Uterus (tissue), 4 donors: ENCODE data around the gene PDP2. TPM values are rescaled to one million over a fixed set of nuclear protein-coding genes. Genes with fewer than 3 reads are reported as not detected.
A peak's percentile ranks its signal among the peaks of the same experiment; 100 is the strongest.

ENCODE experiments used
- DNase-seq, 2 donors: peaks; one replicate each; pipeline ENCODE4 v3.0.0-alpha.2; 2019 to 2020
- H3K27ac ChIP-seq, 2 donors: fragments of 200-600 bp; sonication (generic); 1 replicate in 1 of 2; 2 replicates in 1 of 2; pipeline ENCODE4 v1.5.1; 2016 to 2018
- H3K27me3 ChIP-seq, 2 donors: fragments of 200-600 bp; sonication (generic); one replicate each; pipeline ENCODE4 v1.5.1; 2018 to 2019; ENCODE audit warnings: control low read depth in 1 of 2
- H3K36me3 ChIP-seq, 2 donors: fragments of 200-600 bp; sonication (generic); one replicate each; pipeline ENCODE4 v1.5.1; 2019; ENCODE audit warnings: control low read depth in 1 of 2
- H3K4me1 ChIP-seq, 2 donors: fragments of 200-600 bp; sonication (generic); one replicate each; pipeline ENCODE4 v1.5.1; 2018 to 2019; ENCODE audit warnings: control low read depth in 1 of 2
- H3K4me3 ChIP-seq, 2 donors: fragments of 200-600 bp; sonication (generic); 1 replicate in 1 of 2; 2 replicates in 1 of 2; pipeline ENCODE4 v1.5.1; 2018 to 2019; ENCODE audit warnings: mild to moderate bottlenecking in 1 of 2
- H3K9me3 ChIP-seq, 2 donors: fragments of 200-600 bp; sonication (generic); one replicate each; pipeline ENCODE4 v1.5.1; 2019; ENCODE audit warnings: control low read depth in 1 of 2
- CTCF ChIP-seq, 4 experiments: fragments of 200-600 bp in 2 of 4; fragments of 450-650 bp in 2 of 4; sonication (generic) in 2 of 4; IDR thresholded peaks; one replicate each; pipeline ENCODE4 v1.5.1; 2016 to 2019; ENCODE audit warnings: antibody characterized with exemption in 4 of 4, mild to moderate bottlenecking in 2 of 4, moderate library complexity in 1 of 4
- POLR2A ChIP-seq, 2 donors: fragments of 450-650 bp; IDR thresholded peaks; one replicate each; pipeline ENCODE4 v1.6.1; 2016; ENCODE audit warnings: antibody characterized with exemption in 2 of 2, mild to moderate bottlenecking in 1 of 2, moderate library complexity in 1 of 2
- intact Hi-C: fragments of 100-400 bp; cut with DNase I; formaldehyde crosslinking; loops from one replicate; pipeline ENCODE4 v1.15.1; 2023; ENCODE audit warnings: low total_unique reads
- total RNA-seq, 4 donors: library from RNA; depleted of rRNA in 3 of 4; stranded (reverse); fragments of >200 nt in 3 of 4; gene quantifications; one replicate each; pipeline versions ENCODE4 v1.1.0 to v1.2.4, GENCODE V29; 2014 to 2023
- donor health status: DM: yes; HTN: yes; CAD: no.

PDP2 gene
- total RNA-seq, 4 donors from 2014 or later: 0.77 to 20.5 (median 6.3) TPM

- Histone ChIP-seq H3K27me3 (no peaks in the 10 kb centered on the region), H3K4me1 (peaks cover 4 to 7% of the 10 kb centered on the region in 2 donors), H3K27ac (peak overlapping the region; percentile 59 to 90), H3K36me3 (no peaks in the 10 kb centered on the region), H3K9me3 (no peaks in the 10 kb centered on the region), H3K4me3 (no peak overlapping the region)
- intact Hi-C loops: no loop called here
- DNase-seq: no peak
- TF ChIP-seq CTCF (IDR thresholded peaks at IDR 0.05): no peak
- no peak for TF ChIP-seq POLR2A (IDR thresholded peaks at IDR 0.05)
These were observed 23.5 kb downstream of the PDP2 start for GRCh38 chr16:66903544-66904427.

GRCh38 chr16:66904428-66904845 is 24.1 kb downstream of the PDP2 start:
- H3K4me1 ChIP-seq: peaks cover 2% of the 10 kb centered on the region in 2 donors
- H3K27me3 ChIP-seq: no peaks in the 10 kb centered on the region
- H3K36me3 ChIP-seq: no peaks in the 10 kb centered on the region
- H3K4me3 ChIP-seq: no peak overlapping the region
- no peak for DNase-seq
- no peaks in the 10 kb centered on the region for H3K9me3 ChIP-seq
- TF ChIP-seq CTCF (IDR thresholded peaks at IDR 0.05): no peak
- TF ChIP-seq POLR2A (IDR thresholded peaks at IDR 0.05): no peak
- peak overlapping the region; percentile 59 to 90 for H3K27ac ChIP-seq
- intact Hi-C loops: no loop called here

GRCh38 chr16:66904846-66905632 is 24.7 kb downstream of the PDP2 start:
- Histone ChIP-seq H3K27ac (peak overlapping the region; percentile 59 to 90), H3K9me3 (no peaks in the 10 kb centered on the region), H3K4me3 (no peak overlapping the region), H3K27me3 (no peaks in the 10 kb centered on the region), H3K4me1 (no peaks in the 10 kb centered on the region), H3K36me3 (no peaks in the 10 kb centered on the region)
- DNase-seq: no peak
- TF ChIP-seq POLR2A (IDR thresholded peaks at IDR 0.05): no peak
- TF ChIP-seq CTCF (IDR thresholded peaks at IDR 0.05): no peak
- intact Hi-C loops: no loop called here

- intact Hi-C loops: no loop called here
- no peak overlapping the region for H3K4me3 ChIP-seq
- H3K4me1 ChIP-seq: no peaks in the 10 kb centered on the region
- TF ChIP-seq CTCF (IDR thresholded peaks at IDR 0.05) (no peak), POLR2A (IDR thresholded peaks at IDR 0.05) (no peak)
- no peaks in the 10 kb centered on the region for H3K9me3 ChIP-seq
- DNase-seq: no peak
- H3K36me3 ChIP-seq: no peaks in the 10 kb centered on the region
- peak overlapping the region; percentile 59 to 90 for H3K27ac ChIP-seq
- H3K27me3 ChIP-seq: no peaks in the 10 kb centered on the region
These were observed 25.6 kb downstream of the PDP2 start for GRCh38 chr16:66905633-66906539.
